Upper lobe of left lung (tissue), 6 donors: Measurements from ENCODE around the gene CCDC167. TPM values are rescaled to one million over a fixed set of nuclear protein-coding genes. Genes with fewer than 3 reads are reported as not detected.

Experiments used
- ATAC-seq, 2 donors: fragments of 200-7000 bp; cut with Tn5 transposase; one replicate each; pipeline ENCODE4 v1.9.1; 2022; ENCODE audit warnings: mild to moderate bottlenecking in 2 of 2, moderate library complexity in 2 of 2; ENCODE audit not compliant: low FRiP score in 2 of 2
- DNase-seq, 2 donors: peaks; one replicate each; pipeline ENCODE4 v3.0.0-alpha.2; 2019 to 2020
- H3K27ac ChIP-seq, 4 donors: fragments of 200-600 bp; sonication (generic); one replicate each; pipeline ENCODE4 v1.5.1; 2016 to 2019
- H3K27me3 ChIP-seq, 4 donors: fragments of 200-600 bp; sonication (generic); one replicate each; pipeline ENCODE4 v1.5.1; 2017 to 2019
- H3K36me3 ChIP-seq, 4 donors: fragments of 200-600 bp; sonication (generic); one replicate each; pipeline ENCODE4 v1.5.1; 2016 to 2019
- H3K4me1 ChIP-seq, 4 donors: fragments of 200-600 bp; sonication (generic); one replicate each; pipeline ENCODE4 v1.5.1; 2018 to 2019
- H3K4me3 ChIP-seq, 4 donors: fragments of 200-600 bp; sonication (generic); one replicate each; pipeline ENCODE4 v1.5.1; 2017 to 2019; ENCODE audit warnings: mild to moderate bottlenecking in 2 of 4, moderate library complexity in 1 of 4
- H3K9me3 ChIP-seq, 4 donors: fragments of 200-600 bp; sonication (generic); one replicate each; pipeline ENCODE4 v1.5.1; 2018 to 2019
- CTCF ChIP-seq, 6 experiments: fragments of 450-650 bp in 4 of 6; fragments of 200-600 bp in 2 of 6; sonication (generic) in 2 of 6; IDR thresholded peaks; one replicate each; pipeline ENCODE4 v1.5.1; 2016 to 2019; ENCODE audit warnings: antibody characterized with exemption in 6 of 6
- EP300 ChIP-seq, 4 donors: sonication (generic); formaldehyde crosslinking; IDR thresholded peaks; one replicate each; pipeline ENCODE4 v1.5.1; 2017; ENCODE audit warnings: antibody characterized with exemption in 4 of 4, control low read depth in 2 of 4
- POLR2A ChIP-seq, 4 donors: fragments of 450-650 bp; IDR thresholded peaks; one replicate each; pipeline ENCODE4 v1.5.1; 2016 to 2017; ENCODE audit warnings: antibody characterized with exemption in 4 of 4, mild to moderate bottlenecking in 2 of 4
- POLR2AphosphoS5 ChIP-seq, 2 donors: sonication (generic); formaldehyde crosslinking; IDR thresholded peaks; one replicate each; pipeline ENCODE4 v1.5.1; 2017; ENCODE audit warnings: antibody characterized with exemption in 2 of 2
- WGBS, 2 donors: methylation state at CpG; one replicate each; pipeline ENCODE4 v1.1.5; 2017 to 2018; 5-methylcytosine and 5-hydroxymethylcytosine counted together
- total RNA-seq, 6 donors: library from RNA; depleted of rRNA in 4 of 6; stranded (reverse); fragments of >200 nt in 4 of 6; gene quantifications; one replicate each; pipeline versions ENCODE4 v1.1.0 to v1.2.1, GENCODE V29; 2016 to 2021
- donor health status: DM: no; HTN: no; CAD: no; lungs with moderate emphysema.
- donor health status: DM: no; HTN: yes; CAD: no; lungs with severe emphysema.

CCDC167 gene
- total RNA-seq, result 10 to 100 TPM in 4 of 6 donors, 1 to 10 TPM in 1, not detected in 1; 9.7 to 45.0 (median 16.7) TPM

- ATAC-seq (peak; percentile 97 to 99), DNase-seq (peak; percentile 96)
- no peaks in the 10 kb centered on the region for H3K27me3 ChIP-seq
- H3K4me1 ChIP-seq, result peaks cover 0 to 13% (median 5%) of the 10 kb centered on the region in 4 donors
- peak within 1 kb of the TSS; percentile 52 to 77 (median 68) for H3K4me3 ChIP-seq
- 1 to 2% methylated on average over 32 to 38 of the region's 38 CpGs for WGBS, 2 donors
- H3K9me3 ChIP-seq, result no peaks in the 10 kb centered on the region
- H3K27ac ChIP-seq, result peak within 1 kb of the TSS; percentile 7 to 74 (median 48)
- no peaks in the 10 kb centered on the region for H3K36me3 ChIP-seq
- peak in 1 of 4 donors; percentile 35 for TF ChIP-seq POLR2A (IDR thresholded peaks at IDR 0.05)
- TF ChIP-seq EP300 (IDR thresholded peaks at IDR 0.05), result no peak
- peak in 1 of 2 donors; percentile 33 for TF ChIP-seq POLR2AphosphoS5 (IDR thresholded peaks at IDR 0.05)
Observed at GRCh38 chr6:37499433-37500293, at the start of gene CCDC167. Gene CCDC167, minus strand, starts transcription at chr6:37499893. Its CDS starts 30 bp downstream, at chr6:37499863.

GRCh38 chr6:37549154-37549553, 49.5 kb upstream of the CCDC167 start:
- Histone ChIP-seq H3K4me3 (no peak overlapping the region), H3K9me3 (no peaks in the 10 kb centered on the region), H3K4me1 (peaks cover 0 to 6% (median 4%) of the 10 kb centered on the region in 4 donors), H3K36me3 (no peaks in the 10 kb centered on the region), H3K27ac (no peak overlapping the region), H3K27me3 (no peaks in the 10 kb centered on the region)
- DNase-seq (no peak), ATAC-seq (no peak)
- WGBS, 2 donors, result 90% methylated on average over 7 of the region's 7 CpGs
- TF ChIP-seq CTCF (IDR thresholded peaks at IDR 0.05), result no peak
- TF ChIP-seq POLR2AphosphoS5 (IDR thresholded peaks at IDR 0.05), result no peak
- TF ChIP-seq POLR2A (IDR thresholded peaks at IDR 0.05), result no peak
- no peak for TF ChIP-seq EP300 (IDR thresholded peaks at IDR 0.05)

- Histone ChIP-seq H3K27me3 (no peaks in the 10 kb centered on the region), H3K27ac (peak overlapping the region in 1 of 4 donors; percentile 15), H3K36me3 (no peaks in the 10 kb centered on the region), H3K4me3 (no peak overlapping the region), H3K9me3 (no peaks in the 10 kb centered on the region), H3K4me1 (peaks cover 0 to 6% (median 4%) of the 10 kb centered on the region in 4 donors)
- no peak for TF ChIP-seq POLR2A (IDR thresholded peaks at IDR 0.05)
- TF ChIP-seq EP300 (IDR thresholded peaks at IDR 0.05), result no peak
- TF ChIP-seq POLR2AphosphoS5 (IDR thresholded peaks at IDR 0.05), result no peak
- TF ChIP-seq CTCF (IDR thresholded peaks at IDR 0.05), result no peak
- ATAC-seq (no peak), DNase-seq (no peak)
- 78 to 82% methylated on average over 8 of the region's 8 CpGs for WGBS, 2 donors
Observed at GRCh38 chr6:37548067-37548674, 48.5 kb upstream of the CCDC167 start.

- peaks cover 0 to 6% (median 4%) of the 10 kb centered on the region in 4 donors for H3K4me1 ChIP-seq
- no peak for TF ChIP-seq EP300 (IDR thresholded peaks at IDR 0.05)
- TF ChIP-seq CTCF (IDR thresholded peaks at IDR 0.05), result no peak
- no peak for ATAC-seq
- no peaks in the 10 kb centered on the region for H3K9me3 ChIP-seq
- H3K36me3 ChIP-seq, result no peaks in the 10 kb centered on the region
- no peak overlapping the region for H3K4me3 ChIP-seq
- DNase-seq, result no peak
- WGBS, 2 donors, result 27 to 36% methylated on average over 8 of the region's 8 CpGs
- no peaks in the 10 kb centered on the region for H3K27me3 ChIP-seq
- peak overlapping the region in 1 of 4 donors; percentile 15 for H3K27ac ChIP-seq
Observed at GRCh38 chr6:37547564-37548061, 47.9 kb upstream of the CCDC167 start.
